HK-2 (cell line): ENCODE data around the gene MBD3L3.
"Not testable (repeated sequence)": the region's sequence is repeated elsewhere in the genome, so short reads cannot be mapped to it uniquely, and the experiment has no call there.

Experiments
- DNase-seq: peaks from one replicate; pipeline ENCODE4 v3.0.0-alpha.2; 2018; ENCODE audit not compliant: unreplicated experiment

MBD3L3 gene

GRCh38 chr19:7063764-7064418 lies 5.4 kb upstream of the MBD3L3 start:
- no peak for DNase-seq

- no peak for DNase-seq
Observed at GRCh38 chr19:7063339-7063738, 4.9 kb upstream of the MBD3L3 start.

GRCh38 chr19:7059977-7060376 lies 1.5 kb upstream of the MBD3L3 start:
- not testable (repeated sequence) for DNase-seq

GRCh38 chr19:7056371-7056770 lies 2.1 kb downstream of the MBD3L3 start:
- not testable (repeated sequence) for DNase-seq

- DNase-seq: not testable (repeated sequence)
Observed at GRCh38 chr19:7055679-7056078, 2.8 kb downstream of the MBD3L3 start.

- DNase-seq: not testable (repeated sequence)
Observed at GRCh38 chr19:7054635-7055368, 3.7 kb downstream of the MBD3L3 start.

GRCh38 chr19:7052896-7053295 lies 5.6 kb downstream of the MBD3L3 start:
- DNase-seq: not testable (repeated sequence)

- DNase-seq: not testable (repeated sequence)
Observed at GRCh38 chr19:7051421-7051820, 7.1 kb downstream of the MBD3L3 start.

- not testable (repeated sequence) for DNase-seq
Observed at GRCh38 chr19:7049021-7049420, 9.5 kb downstream of the MBD3L3 start, which contains the start of gene MBD3L2. Gene MBD3L2, plus strand, starts transcription at chr19:7049321. Its CDS starts 53 bp downstream, at chr19:7049374.

GRCh38 chr19:7041563-7041962 lies 16.9 kb downstream of the MBD3L3 start:
- not testable (repeated sequence) for DNase-seq

- DNase-seq: not testable (repeated sequence)
Observed at GRCh38 chr19:7040079-7040478, 18.4 kb downstream of the MBD3L3 start, which contains the start of gene MBD3L4. Gene MBD3L4, minus strand, starts transcription at chr19:7040179. Its CDS starts 35 bp downstream, at chr19:7040144.

- DNase-seq: not testable (repeated sequence)
Observed at GRCh38 chr19:7030278-7030677, 28.2 kb downstream of the MBD3L3 start, which contains the start of gene MBD3L5. Gene MBD3L5, plus strand, starts transcription at chr19:7030578. Its CDS starts 34 bp downstream, at chr19:7030612.

GRCh38 chr19:7028790-7029189 lies 29.7 kb downstream of the MBD3L3 start:
- not testable (repeated sequence) for DNase-seq

GRCh38 chr19:7021331-7021730 lies 37.1 kb downstream of the MBD3L3 start, which contains the start of gene MBD3L2B:
Gene MBD3L2B, minus strand, starts transcription at chr19:7021431. Its CDS starts 34 bp downstream, at chr19:7021397.
- not testable (repeated sequence) for DNase-seq

GRCh38 chr19:7018828-7019227 lies 39.6 kb downstream of the MBD3L3 start:
- no peak for DNase-seq

GRCh38 chr19:7013678-7014077 lies 44.8 kb downstream of the MBD3L3 start:
- DNase-seq: peak; percentile 23

GRCh38 chr19:7010722-7011593 lies 47.5 kb downstream of the MBD3L3 start:
- no peak for DNase-seq

GRCh38 chr19:7007859-7008258 lies 50.6 kb downstream of the MBD3L3 start:
- no peak for DNase-seq
